Measurements from ENCODE around the gene PSMD14.

The PSMD14 gene

DNA sequence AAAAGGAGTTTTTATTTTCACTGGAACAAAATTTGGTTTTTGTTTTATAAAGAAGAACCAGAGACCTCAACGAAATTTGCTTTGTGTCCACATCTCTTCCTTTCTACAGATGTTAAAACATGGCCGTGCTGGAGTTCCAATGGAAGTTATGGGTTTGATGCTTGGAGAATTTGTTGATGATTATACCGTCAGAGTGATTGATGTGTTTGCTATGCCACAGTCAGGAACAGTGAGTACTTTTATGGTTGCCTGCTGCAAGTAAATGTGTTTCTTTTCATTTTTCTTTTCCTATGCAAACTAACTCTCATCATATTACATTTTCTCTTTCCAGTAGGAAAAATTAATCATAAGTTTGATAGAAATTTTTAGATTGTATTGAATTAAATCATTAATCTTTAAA, 59.5 kb downstream of the PSMD14 start:
- TF ChIP-seq, protein P1, sequence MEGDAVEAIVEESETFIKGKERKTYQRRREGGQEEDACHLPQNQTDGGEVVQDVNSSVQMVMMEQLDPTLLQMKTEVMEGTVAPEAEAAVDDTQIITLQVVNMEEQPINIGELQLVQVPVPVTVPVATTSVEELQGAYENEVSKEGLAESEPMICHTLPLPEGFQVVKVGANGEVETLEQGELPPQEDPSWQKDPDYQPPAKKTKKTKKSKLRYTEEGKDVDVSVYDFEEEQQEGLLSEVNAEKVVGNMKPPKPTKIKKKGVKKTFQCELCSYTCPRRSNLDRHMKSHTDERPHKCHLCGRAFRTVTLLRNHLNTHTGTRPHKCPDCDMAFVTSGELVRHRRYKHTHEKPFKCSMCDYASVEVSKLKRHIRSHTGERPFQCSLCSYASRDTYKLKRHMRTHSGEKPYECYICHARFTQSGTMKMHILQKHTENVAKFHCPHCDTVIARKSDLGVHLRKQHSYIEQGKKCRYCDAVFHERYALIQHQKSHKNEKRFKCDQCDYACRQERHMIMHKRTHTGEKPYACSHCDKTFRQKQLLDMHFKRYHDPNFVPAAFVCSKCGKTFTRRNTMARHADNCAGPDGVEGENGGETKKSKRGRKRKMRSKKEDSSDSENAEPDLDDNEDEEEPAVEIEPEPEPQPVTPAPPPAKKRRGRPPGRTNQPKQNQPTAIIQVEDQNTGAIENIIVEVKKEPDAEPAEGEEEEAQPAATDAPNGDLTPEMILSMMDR (IDR thresholded peaks at IDR 0.05; ENCODE audit: low read depth, low read length, missing control alignments), result no peak
- DNase-seq (ENCODE audit: low read depth), result no peak
- no peak overlapping the region for H3K4me3 ChIP-seq (ENCODE audit: low read depth, low read length)
- in situ Hi-C loops (cut with HindIII; ENCODE audit: low sequenced_read_pairs), result no loop called here

DNA sequence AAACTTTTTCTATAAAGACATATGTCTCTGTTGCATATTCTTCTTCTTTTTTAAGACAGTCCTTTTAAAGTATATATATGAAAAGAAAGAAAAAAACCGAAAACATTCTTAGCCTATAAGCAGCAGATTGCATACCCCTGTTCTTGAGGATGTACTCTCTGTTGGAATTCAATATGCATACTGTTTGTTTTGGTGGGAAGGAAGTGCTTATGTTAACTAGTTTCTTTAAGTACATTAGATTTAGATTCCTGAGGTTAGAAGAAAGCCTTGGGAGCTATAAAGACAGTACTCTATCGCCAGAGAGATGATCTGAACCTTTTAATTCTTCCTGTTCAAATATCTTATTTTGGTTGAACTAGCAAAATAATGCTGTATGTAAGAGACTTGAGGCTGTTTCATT, 61.1 kb downstream of the PSMD14 start:
- H3K4me3 ChIP-seq (ENCODE audit: low read depth, low read length), result no peak overlapping the region
- in situ Hi-C loops (cut with HindIII; ENCODE audit: low sequenced_read_pairs), result no loop called here
- TF ChIP-seq, protein P1 (IDR thresholded peaks at IDR 0.05; ENCODE audit: low read depth, low read length, missing control alignments), result no peak
- DNase-seq (ENCODE audit: low read depth), result no peak

DNA sequence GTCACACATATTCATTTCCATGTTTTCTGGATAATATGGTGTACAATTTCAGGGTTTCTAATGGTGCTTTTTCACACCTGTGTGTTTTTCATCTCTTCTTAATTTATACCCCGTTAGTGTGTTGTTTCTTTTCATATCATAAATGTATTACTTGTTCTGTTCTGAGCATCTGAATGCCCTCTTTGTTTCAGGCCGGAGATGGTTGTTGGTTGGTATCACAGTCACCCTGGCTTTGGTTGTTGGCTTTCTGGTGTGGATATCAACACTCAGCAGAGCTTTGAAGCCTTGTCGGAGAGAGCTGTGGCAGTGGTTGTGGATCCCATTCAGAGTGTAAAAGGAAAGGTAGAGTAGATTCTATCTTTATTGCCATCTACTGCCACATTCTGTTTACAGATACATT, 62.8 kb downstream of the PSMD14 start:
- in situ Hi-C loops (cut with HindIII; ENCODE audit: low sequenced_read_pairs), result no loop called here
- TF ChIP-seq, protein P1 (IDR thresholded peaks at IDR 0.05; ENCODE audit: low read depth, low read length, missing control alignments), result no peak
- no peak overlapping the region for H3K4me3 ChIP-seq (ENCODE audit: low read depth, low read length)
- no peak for DNase-seq (ENCODE audit: low read depth)

DNA sequence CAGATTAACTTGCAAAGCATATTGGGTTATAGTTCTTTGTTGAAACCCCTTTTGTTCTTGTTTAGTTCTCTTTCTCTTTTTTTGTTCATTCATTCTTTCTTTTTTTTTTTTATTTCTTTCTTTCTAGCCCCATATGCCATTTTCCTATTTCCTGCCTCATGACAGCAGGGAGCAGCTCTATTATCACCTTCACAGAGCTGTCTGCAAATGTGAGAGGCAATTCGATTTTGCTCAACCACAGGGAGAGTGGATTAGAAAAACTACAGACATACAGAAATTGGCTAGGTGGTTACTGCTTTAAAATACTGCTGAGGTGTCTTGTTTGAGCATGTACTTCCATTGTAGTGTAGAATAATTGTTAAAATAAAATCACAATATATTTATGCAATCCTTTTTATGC, 63.6 kb downstream of the PSMD14 start:
- in situ Hi-C loops (cut with HindIII; ENCODE audit: low sequenced_read_pairs), result no loop called here
- H3K4me3 ChIP-seq (ENCODE audit: low read depth, low read length), result no peak overlapping the region
- DNase-seq (ENCODE audit: low read depth), result no peak
- TF ChIP-seq, protein P1 (IDR thresholded peaks at IDR 0.05; ENCODE audit: low read depth, low read length, missing control alignments), result no peak

DNA sequence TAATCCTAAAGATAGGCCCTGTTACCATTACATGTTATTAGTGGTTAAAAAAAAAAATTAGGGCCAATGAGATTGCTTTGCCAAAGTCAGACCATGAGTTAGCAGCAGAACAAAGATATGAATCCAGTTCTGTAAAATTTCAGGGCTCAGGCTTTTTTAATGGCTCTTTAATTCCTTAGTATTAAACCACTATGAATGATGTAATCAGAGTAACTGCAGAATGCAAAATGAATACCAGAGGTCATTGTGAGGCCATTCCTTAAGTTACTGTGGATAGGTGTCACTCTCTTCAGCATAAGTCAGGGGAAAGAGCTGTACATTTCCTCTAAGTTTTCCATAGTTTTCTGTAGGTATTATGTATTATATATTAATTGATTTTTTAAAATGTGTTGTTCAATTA, 65.7 kb downstream of the PSMD14 start:
- no peak for DNase-seq (ENCODE audit: low read depth)
- H3K4me3 ChIP-seq (ENCODE audit: low read depth, low read length), result no peak overlapping the region
- in situ Hi-C loops (cut with HindIII; ENCODE audit: low sequenced_read_pairs), result no loop called here
- TF ChIP-seq, protein P1 (IDR thresholded peaks at IDR 0.05; ENCODE audit: low read depth, low read length, missing control alignments), result no peak

DNA sequence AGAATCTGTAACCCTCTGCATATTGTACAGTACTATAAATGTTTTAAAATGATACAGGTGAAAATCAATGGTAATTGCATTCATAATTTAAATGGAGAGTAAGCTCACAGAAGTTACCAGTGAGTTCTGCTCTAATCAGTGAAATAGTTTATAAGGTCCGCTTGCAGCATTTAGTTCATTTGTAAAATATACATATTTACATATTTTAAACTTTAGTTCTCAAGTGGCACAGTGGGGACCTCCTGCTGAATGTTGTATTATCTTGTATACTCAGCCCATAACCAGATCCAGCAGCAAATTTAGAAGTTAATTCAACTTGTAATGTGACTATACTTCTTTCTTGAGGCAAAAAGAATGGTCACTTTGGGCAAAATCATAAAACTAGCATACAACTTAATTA, 66.2 kb downstream of the PSMD14 start:
- TF ChIP-seq, protein P1 (IDR thresholded peaks at IDR 0.05; ENCODE audit: low read depth, low read length, missing control alignments), result no peak
- in situ Hi-C loops (cut with HindIII; ENCODE audit: low sequenced_read_pairs), result no loop called here
- H3K4me3 ChIP-seq (ENCODE audit: low read depth, low read length), result no peak overlapping the region
- no peak for DNase-seq (ENCODE audit: low read depth)

DNA sequence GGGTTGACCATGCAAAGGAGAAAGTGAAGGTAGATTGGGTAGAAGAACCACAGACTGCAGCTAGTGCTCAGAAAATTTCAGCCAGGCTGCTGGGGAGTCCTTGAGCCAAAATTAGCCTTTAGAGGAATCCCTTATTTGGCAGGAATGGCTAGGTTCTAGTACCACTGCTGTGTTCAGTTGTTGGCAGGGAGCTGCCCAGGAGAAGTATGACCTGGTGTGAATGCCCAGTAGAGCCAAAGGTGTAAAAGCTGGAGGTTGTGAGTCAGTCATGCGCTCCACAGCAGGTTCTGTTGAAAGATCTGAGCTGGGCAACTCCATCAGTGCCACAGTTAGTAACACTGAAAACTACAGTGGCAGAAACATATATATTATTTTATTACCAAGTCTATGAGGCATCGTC, 71.5 kb downstream of the PSMD14 start:
- DNase-seq (ENCODE audit: low read depth), result no peak
- H3K4me3 ChIP-seq (ENCODE audit: low read depth, low read length), result no peak overlapping the region
- TF ChIP-seq, protein P1 (IDR thresholded peaks at IDR 0.05; ENCODE audit: low read depth, low read length, missing control alignments), result no peak
- in situ Hi-C loops (cut with HindIII; ENCODE audit: low sequenced_read_pairs), result no loop called here
